SK-N-SH treated with all-trans-retinoic acid at 6 μM for 48 hours (cell line): ENCODE data around the gene GRID1.

ENCODE experiments used
- ATAC-seq: fragments of 200-7000 bp; cut with Tn5 transposase; 3 replicates; pipeline ENCODE4 v1.9.1; 2020; ENCODE audit warnings: mild to moderate bottlenecking, moderate library complexity
- ARNTL ChIP-seq: fragments of 450-650 bp; formaldehyde crosslinking; IDR thresholded peaks from 2 replicates; pipeline ENCODE4 v1.5.0; 2020; ENCODE audit warnings: low read depth, mild to moderate bottlenecking, moderate library complexity, borderline replicate concordance
- BACH2 ChIP-seq: fragments of 250-450 bp; sonication (Bioruptor Pico); IDR thresholded peaks from 2 replicates; pipeline ENCODE4 v1.9.0; 2021; ENCODE audit warnings: mild to moderate bottlenecking, borderline replicate concordance
- CREB5 ChIP-seq: fragments of 250-450 bp; sonication (Bioruptor Pico); IDR thresholded peaks from 2 replicates; pipeline ENCODE4 v1.5.1; 2020; ENCODE audit warnings: low read depth, mild to moderate bottlenecking, moderate library complexity
- CSDC2 ChIP-seq: fragments of 250-450 bp; sonication (Bioruptor Pico); IDR thresholded peaks from 2 replicates; pipeline ENCODE4 v1.5.0; 2020; ENCODE audit warnings: mild to moderate bottlenecking, moderate library complexity
- ESRRG ChIP-seq: fragments of 250-450 bp; sonication (Bioruptor Pico); IDR thresholded peaks from 2 replicates; pipeline ENCODE4 v1.6.1; 2021; ENCODE audit warnings: mild to moderate bottlenecking
- ISL1 ChIP-seq: fragments of 250-450 bp; sonication (Bioruptor Pico); IDR thresholded peaks from 2 replicates; pipeline ENCODE4 v2.1.2; 2022; ENCODE audit warnings: mild to moderate bottlenecking, moderate library complexity
- OSR1 ChIP-seq: fragments of 250-450 bp; sonication (Bioruptor Pico); IDR thresholded peaks from 2 replicates; pipeline ENCODE4 v1.8.0; 2022; ENCODE audit warnings: moderate library complexity, mild to moderate bottlenecking, inconsistent platforms
- POU6F1 ChIP-seq: fragments of 250-450 bp; sonication (Bioruptor Pico); IDR thresholded peaks from 2 replicates; pipeline ENCODE4 v1.8.0; 2021; ENCODE audit warnings: low read depth, mild to moderate bottlenecking, moderate library complexity, borderline replicate concordance
- PPARA ChIP-seq: fragments of 250-450 bp; sonication (Bioruptor Pico); IDR thresholded peaks from 2 replicates; pipeline ENCODE4 v1.5.0; 2020; ENCODE audit warnings: mild to moderate bottlenecking, borderline replicate concordance
- RARB ChIP-seq: fragments of 250-450 bp; sonication (Bioruptor Pico); IDR thresholded peaks from 2 replicates; pipeline ENCODE4 v1.8.0; 2021; ENCODE audit warnings: mild to moderate bottlenecking, moderate library complexity
- SNAI2 ChIP-seq: fragments of 250-450 bp; sonication (Bioruptor Pico); IDR thresholded peaks from 2 replicates; pipeline ENCODE4 v1.5.0; 2020; ENCODE audit warnings: mild to moderate bottlenecking, moderate library complexity
- TCF4 ChIP-seq: fragments of 250-450 bp; sonication (Bioruptor Pico); IDR thresholded peaks from 2 replicates; pipeline ENCODE4 v1.8.0; 2021; ENCODE audit warnings: mild to moderate bottlenecking, moderate library complexity, borderline replicate concordance
- TOX ChIP-seq: fragments of 250-450 bp; sonication (Bioruptor Pico); IDR thresholded peaks from 2 replicates; pipeline ENCODE4 v1.8.0; 2021; ENCODE audit warnings: mild to moderate bottlenecking, moderate library complexity, borderline replicate concordance
- ZFP3 ChIP-seq: fragments of 250-450 bp; sonication (Bioruptor Pico); IDR thresholded peaks from 2 replicates; pipeline ENCODE4 v1.5.0; 2020; ENCODE audit warnings: mild to moderate bottlenecking, moderate library complexity
- ZFP30 ChIP-seq: fragments of 450-650 bp; formaldehyde crosslinking; IDR thresholded peaks from 2 replicates; pipeline ENCODE4 v1.5.0; 2022; ENCODE audit warnings: mild to moderate bottlenecking, moderate library complexity
- ZNF565 ChIP-seq: fragments of 450-650 bp; formaldehyde crosslinking; conservative IDR thresholded peaks from 2 replicates; pipeline ENCODE4 v1.5.0; 2020; ENCODE audit warnings: low read depth, mild to moderate bottlenecking, moderate library complexity
- ZNF70 ChIP-seq: fragments of 450-650 bp; formaldehyde crosslinking; IDR thresholded peaks from 2 replicates; pipeline ENCODE4 v1.5.0; 2020; ENCODE audit warnings: mild to moderate bottlenecking, moderate library complexity
- ZNF8 ChIP-seq: fragments of 450-650 bp; formaldehyde crosslinking; IDR thresholded peaks from 2 replicates; pipeline ENCODE4 v1.5.0; 2020; ENCODE audit warnings: mild to moderate bottlenecking, moderate library complexity
- TF ChIP-seq, protein P1 (sequence below): fragments of 250-450 bp; sonication (Bioruptor Pico); IDR thresholded peaks from 2 replicates; pipeline ENCODE4 v1.5.0; 2020; ENCODE audit warnings: mild to moderate bottlenecking, moderate library complexity
- TF ChIP-seq, protein P2 (sequence below): fragments of 250-450 bp; sonication (Bioruptor Pico); IDR thresholded peaks from 2 replicates; pipeline ENCODE4 v1.8.0; 2020; ENCODE audit warnings: mild to moderate bottlenecking, moderate library complexity, borderline replicate concordance
- TF ChIP-seq, protein P3 (sequence below): fragments of 250-450 bp; sonication (Bioruptor Pico); IDR thresholded peaks from 2 replicates; pipeline ENCODE4 v1.5.1; 2021; ENCODE audit warnings: mild to moderate bottlenecking, moderate library complexity

The GRID1 gene

GRCh38 chr10:86013568-86013967 lies 353.0 kb downstream of the GRID1 start:
- no peak for ATAC-seq

DNA sequence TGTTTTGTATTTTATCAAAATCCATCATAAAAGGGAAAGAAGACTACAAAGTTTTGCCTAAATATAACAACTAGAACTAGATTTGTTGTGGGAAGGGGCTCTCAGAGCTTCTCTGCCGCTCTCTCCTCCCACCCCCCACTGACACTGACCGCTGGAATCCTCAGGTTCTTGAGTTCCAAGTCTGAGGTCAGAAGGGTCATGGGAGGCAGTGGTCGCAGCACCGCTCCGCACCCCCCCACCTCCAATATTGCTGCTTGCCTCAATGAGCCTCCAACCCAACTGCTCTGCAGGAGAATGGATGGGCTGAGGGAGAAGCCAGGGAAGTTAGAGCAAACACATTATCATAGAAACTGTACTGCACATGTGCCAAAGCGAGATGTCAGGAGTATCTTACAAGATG lies 359.4 kb downstream of the GRID1 start:
- ATAC-seq: no peak
- TF ChIP-seq, protein P1, sequence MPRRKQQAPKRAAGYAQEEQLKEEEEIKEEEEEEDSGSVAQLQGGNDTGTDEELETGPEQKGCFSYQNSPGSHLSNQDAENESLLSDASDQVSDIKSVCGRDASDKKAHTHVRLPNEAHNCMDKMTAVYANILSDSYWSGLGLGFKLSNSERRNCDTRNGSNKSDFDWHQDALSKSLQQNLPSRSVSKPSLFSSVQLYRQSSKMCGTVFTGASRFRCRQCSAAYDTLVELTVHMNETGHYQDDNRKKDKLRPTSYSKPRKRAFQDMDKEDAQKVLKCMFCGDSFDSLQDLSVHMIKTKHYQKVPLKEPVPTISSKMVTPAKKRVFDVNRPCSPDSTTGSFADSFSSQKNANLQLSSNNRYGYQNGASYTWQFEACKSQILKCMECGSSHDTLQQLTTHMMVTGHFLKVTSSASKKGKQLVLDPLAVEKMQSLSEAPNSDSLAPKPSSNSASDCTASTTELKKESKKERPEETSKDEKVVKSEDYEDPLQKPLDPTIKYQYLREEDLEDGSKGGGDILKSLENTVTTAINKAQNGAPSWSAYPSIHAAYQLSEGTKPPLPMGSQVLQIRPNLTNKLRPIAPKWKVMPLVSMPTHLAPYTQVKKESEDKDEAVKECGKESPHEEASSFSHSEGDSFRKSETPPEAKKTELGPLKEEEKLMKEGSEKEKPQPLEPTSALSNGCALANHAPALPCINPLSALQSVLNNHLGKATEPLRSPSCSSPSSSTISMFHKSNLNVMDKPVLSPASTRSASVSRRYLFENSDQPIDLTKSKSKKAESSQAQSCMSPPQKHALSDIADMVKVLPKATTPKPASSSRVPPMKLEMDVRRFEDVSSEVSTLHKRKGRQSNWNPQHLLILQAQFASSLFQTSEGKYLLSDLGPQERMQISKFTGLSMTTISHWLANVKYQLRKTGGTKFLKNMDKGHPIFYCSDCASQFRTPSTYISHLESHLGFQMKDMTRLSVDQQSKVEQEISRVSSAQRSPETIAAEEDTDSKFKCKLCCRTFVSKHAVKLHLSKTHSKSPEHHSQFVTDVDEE (CRISPR knock-in tag): no peak
- TF ChIP-seq ZFP30 (no peak), ZNF8 (CRISPR knock-in tag) (no peak), ESRRG (CRISPR knock-in tag) (no peak), PPARA (CRISPR knock-in tag) (no peak), ISL1 (no peak), TCF4 (CRISPR knock-in tag) (no peak), SNAI2 (CRISPR knock-in tag) (no peak), CSDC2 (no peak), ZFP3 (CRISPR knock-in tag) (no peak), BACH2 (CRISPR knock-in tag) (no peak), ZNF565 (CRISPR knock-in tag) (no peak), OSR1 (CRISPR knock-in tag) (no peak), ARNTL (CRISPR knock-in tag) (no peak), TOX (CRISPR knock-in tag) (no peak)
- TF ChIP-seq, protein P2, sequence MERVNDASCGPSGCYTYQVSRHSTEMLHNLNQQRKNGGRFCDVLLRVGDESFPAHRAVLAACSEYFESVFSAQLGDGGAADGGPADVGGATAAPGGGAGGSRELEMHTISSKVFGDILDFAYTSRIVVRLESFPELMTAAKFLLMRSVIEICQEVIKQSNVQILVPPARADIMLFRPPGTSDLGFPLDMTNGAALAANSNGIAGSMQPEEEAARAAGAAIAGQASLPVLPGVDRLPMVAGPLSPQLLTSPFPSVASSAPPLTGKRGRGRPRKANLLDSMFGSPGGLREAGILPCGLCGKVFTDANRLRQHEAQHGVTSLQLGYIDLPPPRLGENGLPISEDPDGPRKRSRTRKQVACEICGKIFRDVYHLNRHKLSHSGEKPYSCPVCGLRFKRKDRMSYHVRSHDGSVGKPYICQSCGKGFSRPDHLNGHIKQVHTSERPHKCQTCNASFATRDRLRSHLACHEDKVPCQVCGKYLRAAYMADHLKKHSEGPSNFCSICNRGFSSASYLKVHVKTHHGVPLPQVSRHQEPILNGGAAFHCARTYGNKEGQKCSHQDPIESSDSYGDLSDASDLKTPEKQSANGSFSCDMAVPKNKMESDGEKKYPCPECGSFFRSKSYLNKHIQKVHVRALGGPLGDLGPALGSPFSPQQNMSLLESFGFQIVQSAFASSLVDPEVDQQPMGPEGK: no peak
- TF ChIP-seq, all 23 proteins: peak for 0

More at GRCh38 chr10:86013568-86013967, 353.0 kb downstream of the GRID1 start:
- TF ChIP-seq TOX (CRISPR knock-in tag): no peak
- TF ChIP-seq RARB (CRISPR knock-in tag): no peak
- TF ChIP-seq, protein P3, sequence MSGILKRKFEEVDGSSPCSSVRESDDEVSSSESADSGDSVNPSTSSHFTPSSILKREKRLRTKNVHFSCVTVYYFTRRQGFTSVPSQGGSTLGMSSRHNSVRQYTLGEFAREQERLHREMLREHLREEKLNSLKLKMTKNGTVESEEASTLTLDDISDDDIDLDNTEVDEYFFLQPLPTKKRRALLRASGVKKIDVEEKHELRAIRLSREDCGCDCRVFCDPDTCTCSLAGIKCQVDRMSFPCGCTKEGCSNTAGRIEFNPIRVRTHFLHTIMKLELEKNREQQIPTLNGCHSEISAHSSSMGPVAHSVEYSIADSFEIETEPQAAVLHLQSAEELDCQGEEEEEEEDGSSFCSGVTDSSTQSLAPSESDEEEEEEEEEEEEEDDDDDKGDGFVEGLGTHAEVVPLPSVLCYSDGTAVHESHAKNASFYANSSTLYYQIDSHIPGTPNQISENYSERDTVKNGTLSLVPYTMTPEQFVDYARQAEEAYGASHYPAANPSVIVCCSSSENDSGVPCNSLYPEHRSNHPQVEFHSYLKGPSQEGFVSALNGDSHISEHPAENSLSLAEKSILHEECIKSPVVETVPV: no peak
- TF ChIP-seq ESRRG (CRISPR knock-in tag): no peak
- no peak for TF ChIP-seq SNAI2 (CRISPR knock-in tag)
- TF ChIP-seq ZNF70 (CRISPR knock-in tag): no peak
- no peak for TF ChIP-seq POU6F1
- TF ChIP-seq OSR1 (CRISPR knock-in tag): no peak
- TF ChIP-seq, protein P1 (CRISPR knock-in tag): no peak
- no peak for TF ChIP-seq CREB5 (CRISPR knock-in tag)
- TF ChIP-seq, all 23 proteins: peak for 0
